Choroid plexus epithelial cell (primary cell): ENCODE data around the gene CDYL2.

Experiments used
- DNase-seq: peaks from one replicate; pipeline ENCODE4 v3.0.0-alpha.2; 2010; ENCODE audit warnings: low read depth
- H3K4me3 ChIP-seq: 2 replicates; pipeline ENCODE4 v1.5.1; 2011; ENCODE audit warnings: low read depth, mild to moderate bottlenecking, control low read depth, low read length, moderate library complexity
- CTCF ChIP-seq: conservative IDR thresholded peaks from 2 replicates; pipeline ENCODE4 v1.5.1; 2011; ENCODE audit warnings: low read depth, mild to moderate bottlenecking, control low read depth, inconsistent platforms, low read length, moderate library complexity

Gene CDYL2

DNA sequence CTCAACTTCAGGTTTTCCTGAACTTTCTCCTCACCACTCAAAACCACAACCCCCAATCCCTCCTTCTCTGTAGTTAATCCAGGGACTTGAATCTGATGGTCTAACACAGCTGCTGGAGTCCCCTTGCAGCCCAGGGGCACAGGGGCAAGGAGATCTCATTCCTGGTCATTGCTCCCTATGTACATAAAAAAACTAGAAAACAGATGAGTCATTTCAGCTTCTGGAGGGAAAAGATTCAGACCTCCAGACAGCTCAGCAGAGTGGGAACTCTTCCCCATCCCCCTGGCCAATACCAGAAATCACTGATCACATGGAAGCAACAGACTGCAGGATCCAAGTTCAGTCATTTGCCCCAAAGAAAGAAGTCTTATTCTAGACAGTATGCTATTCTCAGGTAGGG, 201.5 kb downstream of the CDYL2 start:
- H3K4me3 ChIP-seq: no peak overlapping the region
- no peak for DNase-seq
- no peak for TF ChIP-seq CTCF

GRCh38 chr16:80601182-80601581, 203.2 kb downstream of the CDYL2 start:
- H3K4me3 ChIP-seq: no peak overlapping the region
- no peak for TF ChIP-seq CTCF
- no peak for DNase-seq

DNA sequence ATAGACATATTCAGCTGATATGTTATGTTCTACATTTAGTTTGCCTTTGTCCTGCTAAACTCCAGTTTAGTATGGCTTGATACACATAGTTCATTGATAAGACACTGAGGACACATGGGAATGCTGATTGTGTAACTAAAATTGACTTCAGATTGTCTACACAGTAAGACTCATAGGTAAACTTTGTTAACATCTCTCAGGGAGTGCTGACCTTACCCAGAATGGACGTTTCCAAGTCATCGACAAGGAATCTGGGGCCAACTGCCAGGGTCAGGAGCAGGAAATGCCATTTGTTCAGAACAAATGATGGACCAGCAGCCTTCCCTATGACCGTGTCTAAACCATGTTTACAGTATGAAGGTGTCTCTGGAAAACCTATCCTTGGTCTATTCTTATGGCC, 204.9 kb downstream of the CDYL2 start:
- peak; percentile 57 for DNase-seq
- H3K4me3 ChIP-seq: no peak overlapping the region
- TF ChIP-seq CTCF: no peak

GRCh38 chr16:80596507-80597207, 207.7 kb downstream of the CDYL2 start:
- H3K4me3 ChIP-seq: no peak overlapping the region
- no peak for DNase-seq
- TF ChIP-seq CTCF: no peak

GRCh38 chr16:80594756-80595155, 209.6 kb downstream of the CDYL2 start:
- H3K4me3 ChIP-seq: no peak overlapping the region
- no peak for DNase-seq
- TF ChIP-seq CTCF: no peak

DNA sequence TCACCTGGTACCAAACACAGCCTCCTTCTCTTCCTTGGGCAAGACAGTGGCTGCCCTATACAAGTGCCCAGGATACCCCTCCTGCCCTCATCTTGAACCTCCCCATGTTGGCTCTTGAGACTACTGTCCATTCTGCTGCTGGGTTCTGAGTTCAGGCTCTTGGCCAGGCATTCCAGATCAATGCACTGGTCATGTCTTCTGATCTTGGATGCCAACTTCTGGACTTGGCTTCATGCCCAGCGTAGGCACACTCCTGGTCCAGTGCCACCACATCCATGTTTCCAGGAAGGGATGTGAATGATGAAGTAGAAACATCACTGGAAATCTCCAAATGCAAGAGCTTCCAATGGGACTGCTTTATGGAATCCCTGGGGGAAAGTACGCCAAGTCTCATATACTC, 212.1 kb downstream of the CDYL2 start:
- no peak for DNase-seq
- no peak for TF ChIP-seq CTCF
- H3K4me3 ChIP-seq: no peak overlapping the region

DNA sequence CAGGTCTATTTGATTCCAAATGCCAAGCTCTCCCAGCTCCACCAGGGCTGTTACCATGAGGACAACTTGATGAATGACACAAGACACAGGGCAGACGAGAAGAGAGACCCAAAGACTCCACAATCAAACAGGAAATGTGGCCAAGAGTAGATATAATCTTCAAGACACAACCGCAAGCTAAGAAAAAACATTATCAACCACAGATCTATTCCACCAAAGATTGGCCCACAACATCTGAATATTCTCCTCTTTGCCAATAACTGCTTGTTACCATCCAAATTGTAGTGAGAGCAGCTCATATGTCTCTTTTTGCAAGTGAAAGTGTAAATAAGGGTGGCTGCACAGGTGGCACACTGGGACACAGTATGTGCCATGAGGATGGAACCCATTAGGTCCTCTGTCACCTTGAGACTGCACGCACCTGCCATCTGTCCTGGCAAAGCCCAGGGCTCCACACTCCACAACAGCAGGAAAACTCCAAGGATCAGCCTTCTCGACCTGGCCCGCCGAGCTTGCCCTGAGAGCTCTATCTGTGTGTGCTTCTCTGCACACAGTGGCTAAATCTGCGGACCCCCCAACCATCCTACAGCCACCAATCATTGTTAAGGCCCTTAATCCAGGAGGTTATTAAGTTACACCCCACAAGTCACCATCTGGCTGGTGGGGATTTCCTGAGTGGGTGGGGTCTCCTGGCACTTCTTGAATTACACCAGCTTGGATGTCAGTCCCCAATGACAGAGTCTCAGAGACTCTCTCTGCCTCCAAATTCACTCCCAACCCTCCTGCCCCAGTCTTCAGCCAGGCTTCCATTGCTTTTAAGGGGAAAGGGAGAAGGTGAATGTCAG, 213.1 kb downstream of the CDYL2 start:
- no peak for TF ChIP-seq CTCF
- DNase-seq: no peak
- H3K4me3 ChIP-seq: no peak overlapping the region
